Left hindlimb (tissue), 1 donor: Measurements from ENCODE around the gene CFAP74.
A peak's percentile ranks its signal among the peaks of the same experiment; 100 is the strongest.

ENCODE experiments used
- DNase-seq: peaks from one replicate; pipeline ENCODE4 v3.0.0-alpha.2; 2018

Gene CFAP74

DNA sequence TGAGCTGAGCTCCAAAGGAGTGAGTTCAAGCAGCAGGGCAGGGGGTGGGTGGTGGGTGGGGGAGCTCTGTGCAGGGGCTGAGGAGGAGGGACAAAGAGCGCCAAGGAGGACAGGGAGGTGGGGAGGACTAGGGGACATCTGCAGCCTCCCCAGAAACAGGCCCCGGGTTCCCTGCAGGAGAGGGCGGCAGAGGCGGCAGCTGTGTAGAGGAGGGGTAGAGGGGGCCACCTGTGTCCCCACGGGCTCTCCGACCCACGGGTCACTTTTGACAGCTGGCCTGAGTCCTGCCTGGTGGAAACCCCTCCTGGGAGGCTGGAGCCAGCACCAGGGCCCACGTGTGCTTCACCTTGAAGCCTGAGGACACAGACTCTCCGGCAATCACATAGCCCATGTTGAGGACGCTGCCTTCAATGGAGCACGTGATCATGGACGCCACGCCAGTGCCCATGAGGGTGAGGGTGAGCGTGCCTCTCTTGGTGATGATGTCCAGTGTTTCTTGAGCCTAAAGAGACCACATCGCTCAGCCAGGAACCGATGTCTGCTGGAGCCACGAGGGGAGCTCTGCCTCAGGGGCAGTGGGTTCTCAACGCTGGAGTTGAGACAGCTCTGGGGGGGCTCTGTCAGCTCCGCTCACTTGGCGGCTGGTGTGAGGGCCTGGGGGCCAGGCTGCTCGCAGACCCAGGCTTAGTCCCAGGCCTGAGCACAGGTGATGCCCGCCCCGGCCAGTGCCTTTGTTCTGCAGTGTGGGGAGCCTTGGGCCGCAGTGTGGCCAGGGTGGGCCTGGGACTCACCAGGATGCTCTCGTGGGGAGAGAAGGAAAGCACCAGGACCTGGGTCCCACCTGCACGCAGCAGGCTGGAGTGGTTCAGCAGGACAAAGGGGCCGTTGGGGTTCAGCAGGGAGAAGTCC lies 77.9 kb downstream of the CFAP74 start:
- peak; percentile 23 for DNase-seq

DNA sequence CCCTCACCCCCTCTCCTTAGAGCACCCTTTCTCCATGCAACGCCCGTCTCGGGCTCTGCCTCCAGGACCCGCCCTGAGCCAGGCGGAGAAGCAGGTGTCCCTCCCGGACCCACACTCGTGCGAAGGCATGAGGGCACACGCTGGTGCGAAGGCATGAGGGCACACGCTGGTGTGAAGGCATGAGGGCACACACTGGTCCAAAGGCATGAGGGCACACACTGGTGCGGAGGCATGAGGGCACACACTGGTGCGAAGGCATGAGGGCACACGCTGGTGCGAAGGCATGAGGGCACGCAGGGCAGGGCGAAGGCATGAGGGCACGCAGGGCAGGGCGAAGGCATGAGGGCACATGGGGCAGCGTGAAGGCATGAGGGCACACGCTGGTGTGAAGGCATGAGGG lies 78.7 kb downstream of the CFAP74 start:
- DNase-seq = no peak

DNA sequence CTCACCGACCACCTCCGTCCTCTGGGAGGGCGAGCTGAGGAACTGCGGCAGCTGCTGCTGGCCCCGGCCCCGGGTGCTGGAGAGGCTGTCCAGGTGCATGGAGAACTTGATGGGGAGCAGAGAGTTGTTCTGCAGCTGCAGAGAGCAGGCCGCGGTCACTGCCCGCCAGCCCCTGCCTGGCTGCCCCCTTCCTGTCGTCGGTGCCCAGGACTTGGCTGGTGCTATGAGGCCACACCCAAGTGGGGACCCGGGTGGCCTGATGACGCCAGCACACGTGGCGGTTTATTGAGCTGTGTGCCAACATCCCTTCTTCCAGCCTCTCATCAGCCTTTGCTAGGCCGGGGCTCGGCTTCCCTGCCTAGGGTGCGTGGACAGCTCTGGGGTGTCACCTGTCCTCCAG lies 79.2 kb downstream of the CFAP74 start:
- peak; percentile 61 for DNase-seq

DNA sequence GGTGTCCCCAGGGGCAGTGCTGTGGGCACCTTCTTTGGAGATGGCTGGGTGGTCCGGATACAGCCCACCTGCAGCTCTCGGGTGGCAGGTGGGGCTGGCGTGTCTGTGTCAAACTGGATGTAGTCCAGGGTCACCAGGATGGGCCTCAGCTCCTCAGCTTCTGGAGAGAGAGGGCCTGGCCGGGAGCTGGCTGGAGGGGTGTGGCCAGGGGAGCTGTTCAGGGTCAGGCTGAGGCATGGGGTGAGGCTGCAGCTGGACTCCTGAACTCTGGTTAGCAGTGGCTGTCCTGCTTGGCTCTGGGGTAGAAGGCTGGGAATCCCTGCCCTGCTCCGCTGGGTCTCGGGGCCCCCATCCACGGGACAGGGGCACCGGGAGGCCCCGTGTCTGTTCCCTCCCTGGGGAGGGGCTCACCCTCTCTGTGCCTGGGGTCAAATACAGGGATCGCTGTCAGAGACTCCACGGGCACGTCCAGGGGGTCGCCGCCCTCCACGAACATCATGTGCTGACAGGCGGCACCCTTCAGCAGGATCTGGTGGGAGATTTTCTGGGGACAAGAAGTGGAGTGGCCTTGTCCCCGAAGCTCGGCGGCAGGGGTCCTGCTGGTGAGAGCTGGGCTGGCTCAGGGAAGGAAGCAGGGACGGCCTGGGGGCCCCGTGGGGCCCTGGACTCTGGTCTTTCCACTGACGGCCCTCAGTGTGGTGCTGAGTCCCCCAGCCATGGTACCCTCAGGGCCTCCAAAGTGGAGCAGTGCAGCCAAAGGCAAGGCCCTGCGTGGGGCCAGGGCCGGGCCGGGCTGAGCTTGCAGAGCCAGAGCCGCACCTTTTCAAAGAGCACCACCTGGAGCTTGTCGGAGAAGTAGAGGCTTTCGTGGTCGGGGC lies 80.4 kb downstream of the CFAP74 start:
- DNase-seq = peak; percentile 20

DNA sequence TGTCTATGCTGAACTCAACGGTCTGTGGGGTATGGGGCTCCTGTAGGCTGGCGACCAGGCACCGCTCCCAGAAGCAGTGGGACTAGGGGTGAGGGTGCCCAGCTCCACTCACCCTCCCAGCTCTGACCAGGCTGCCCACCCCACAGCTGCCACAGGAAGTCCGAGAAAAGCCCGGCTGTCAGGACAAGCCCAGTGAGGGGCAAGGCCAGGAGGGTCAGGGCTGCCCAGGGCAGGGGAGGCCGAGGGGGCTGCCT lies 81.0 kb downstream of the CFAP74 start:
- peak; percentile 32 for DNase-seq

DNA sequence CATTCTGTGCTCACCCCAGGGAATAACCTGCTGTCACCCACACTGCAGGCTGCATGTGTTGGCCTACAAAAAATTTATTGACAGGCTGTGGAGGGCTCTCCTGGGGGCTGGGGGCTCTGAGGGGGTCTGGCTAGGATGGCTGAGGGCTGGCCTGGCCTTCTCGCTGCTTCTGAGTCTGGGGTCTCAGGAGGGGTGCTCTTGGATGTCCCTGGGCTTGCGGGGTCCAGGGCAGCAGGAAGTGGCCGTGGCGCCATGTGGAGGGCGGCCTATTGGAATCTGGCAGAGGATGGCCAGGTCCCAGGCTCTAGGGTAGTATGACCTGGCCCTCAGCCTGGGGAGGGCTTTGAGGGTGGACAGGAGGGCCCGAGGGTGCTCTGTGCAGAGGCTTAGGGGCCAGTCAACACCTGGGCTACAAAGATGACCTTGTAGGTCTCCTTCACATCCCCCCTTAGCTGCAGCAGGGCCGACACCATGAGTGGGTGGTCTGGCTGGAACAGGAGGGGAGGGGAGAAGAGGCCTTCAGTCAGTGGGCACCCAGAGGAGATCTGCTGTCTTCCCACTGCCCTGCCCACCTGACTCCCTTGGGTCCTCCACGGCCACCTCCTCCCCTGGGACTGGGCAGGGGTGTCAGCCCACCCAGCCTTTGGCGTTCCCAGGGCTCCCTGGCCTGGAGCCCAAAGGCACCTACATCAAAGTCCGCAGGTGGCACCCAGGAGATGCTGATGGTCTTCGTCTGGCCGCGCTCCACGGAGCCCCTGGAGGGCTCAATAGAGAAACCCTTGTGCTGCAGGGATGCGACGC lies 81.5 kb downstream of the CFAP74 start:
- peak; percentile 29 for DNase-seq

DNA sequence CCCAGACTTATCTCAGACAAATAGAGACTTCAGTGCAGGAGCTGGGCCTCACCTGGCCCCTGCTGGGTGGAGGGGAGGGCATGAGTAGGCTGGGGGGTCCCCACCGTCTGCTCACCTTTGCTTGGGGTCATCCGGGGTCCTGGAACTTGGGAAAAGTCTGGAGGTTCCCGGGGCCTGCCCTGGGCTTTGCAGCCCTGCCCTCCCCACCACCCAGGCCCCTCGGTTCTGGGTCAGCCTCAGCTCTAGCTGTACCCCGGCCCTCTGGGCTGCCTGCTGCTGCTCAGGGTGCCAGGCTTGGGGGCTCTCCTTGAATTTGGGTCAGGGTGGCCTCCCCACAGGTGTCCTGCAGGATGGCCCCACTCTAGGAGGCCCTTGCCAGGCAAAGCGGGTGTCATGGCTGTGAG lies 82.1 kb downstream of the CFAP74 start:
- peak; percentile 34 for DNase-seq

DNA sequence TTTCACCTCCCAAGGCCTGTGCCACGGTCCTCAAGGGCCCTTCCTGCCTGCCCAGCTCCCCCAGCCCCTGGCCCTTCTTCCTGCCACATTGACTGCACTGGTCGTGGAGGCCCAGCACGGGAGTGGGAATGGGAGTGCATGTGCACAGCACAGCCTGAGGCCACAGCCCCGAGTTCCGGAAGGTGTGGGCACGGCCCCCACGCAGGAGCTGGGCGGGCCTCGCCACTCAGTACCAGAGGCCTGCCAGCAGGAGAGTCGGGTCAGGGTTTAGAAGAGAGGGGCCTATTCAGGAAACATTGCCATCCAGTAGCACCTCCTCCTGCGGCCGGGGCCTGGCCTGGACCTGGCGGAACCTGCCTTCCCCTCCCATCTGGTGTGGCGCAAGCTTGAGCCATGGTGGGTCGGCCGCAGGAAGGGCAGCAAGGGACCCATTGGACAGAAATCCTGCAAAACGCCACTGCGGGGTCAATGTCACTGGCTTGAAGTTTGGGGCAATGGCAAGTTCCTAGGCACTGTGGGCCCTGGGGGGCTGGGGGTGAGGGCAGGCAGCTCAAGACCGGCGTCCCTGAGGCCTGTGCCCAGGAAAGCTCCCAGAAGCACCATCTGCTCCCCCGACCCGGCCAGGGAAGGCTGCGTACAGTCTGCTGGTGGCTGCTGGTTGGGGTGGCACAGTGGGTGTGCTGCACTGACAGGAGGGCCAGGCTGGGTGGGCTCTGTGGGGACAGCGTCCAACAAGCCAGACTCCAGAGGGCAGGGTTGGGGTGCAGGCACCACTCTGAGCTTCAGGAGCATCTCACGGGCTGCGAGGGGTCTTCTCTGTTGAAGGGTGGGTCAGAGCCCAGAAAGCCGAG lies 82.8 kb downstream of the CFAP74 start:
- peak; percentile 28 for DNase-seq

DNA sequence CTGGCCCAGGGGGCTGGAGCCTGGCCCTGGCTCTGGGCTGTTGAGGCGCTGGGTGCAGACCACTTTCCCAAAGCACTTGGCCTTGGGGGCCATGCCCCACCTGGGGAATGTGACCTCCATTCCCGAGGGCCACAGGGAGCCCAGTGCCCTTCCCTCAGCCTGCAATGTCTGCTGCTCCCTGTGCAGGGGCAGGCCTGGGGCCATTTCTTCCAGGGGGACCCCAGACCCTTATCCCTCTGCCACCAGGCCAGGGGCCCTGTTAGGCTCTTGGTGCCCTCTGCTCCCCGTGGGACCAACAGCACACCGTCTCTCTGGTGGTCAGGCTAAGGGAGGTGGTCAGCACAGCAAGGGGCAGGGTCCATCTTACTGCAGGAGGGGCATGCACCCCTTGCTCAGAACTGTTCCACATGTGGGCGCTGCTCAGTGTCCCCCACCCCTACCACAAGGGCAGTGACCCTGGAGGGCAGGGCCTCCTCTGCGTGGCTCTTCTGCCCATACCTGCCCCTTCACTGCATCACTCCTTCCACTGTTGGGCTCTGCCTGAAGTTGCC lies 83.5 kb downstream of the CFAP74 start:
- DNase-seq = peak; percentile 31

DNA sequence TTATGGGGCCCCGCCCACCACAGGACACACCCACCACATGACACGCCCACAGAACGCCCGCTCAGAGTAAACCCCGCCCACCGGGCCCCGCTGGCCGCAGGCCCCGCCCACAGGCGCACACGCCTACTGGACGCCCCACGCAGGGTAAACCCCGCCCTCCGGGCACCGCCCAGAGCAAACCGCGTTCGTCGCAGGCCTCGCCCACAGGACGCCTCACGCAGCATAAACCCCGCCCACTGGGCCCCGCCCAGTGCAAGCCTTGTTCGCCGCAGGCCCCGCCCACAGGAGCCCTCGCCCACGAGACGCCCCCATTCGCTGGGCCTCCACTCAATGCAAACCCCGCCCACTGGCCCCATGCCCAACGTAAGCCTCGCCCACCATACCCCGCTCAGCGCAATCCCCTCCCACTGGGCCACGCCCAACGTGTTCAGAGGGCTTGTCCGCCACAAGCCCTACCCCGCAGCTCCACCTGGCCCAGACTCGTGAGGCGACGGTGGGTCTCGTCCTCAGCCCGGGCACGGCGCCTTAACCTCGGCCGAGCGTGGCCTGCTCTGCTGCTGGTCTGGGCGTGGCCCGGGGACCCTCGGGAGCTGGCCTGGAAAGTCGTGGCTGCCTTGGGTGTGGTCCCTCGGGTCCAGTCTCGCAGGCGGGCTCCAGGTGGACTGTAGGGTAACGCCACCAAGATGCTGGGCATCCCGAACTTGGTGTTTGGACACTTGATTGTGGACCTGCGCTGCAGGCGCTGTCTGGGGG lies 84.1 kb downstream of the CFAP74 start:
- peak; percentile 98 for DNase-seq

DNA sequence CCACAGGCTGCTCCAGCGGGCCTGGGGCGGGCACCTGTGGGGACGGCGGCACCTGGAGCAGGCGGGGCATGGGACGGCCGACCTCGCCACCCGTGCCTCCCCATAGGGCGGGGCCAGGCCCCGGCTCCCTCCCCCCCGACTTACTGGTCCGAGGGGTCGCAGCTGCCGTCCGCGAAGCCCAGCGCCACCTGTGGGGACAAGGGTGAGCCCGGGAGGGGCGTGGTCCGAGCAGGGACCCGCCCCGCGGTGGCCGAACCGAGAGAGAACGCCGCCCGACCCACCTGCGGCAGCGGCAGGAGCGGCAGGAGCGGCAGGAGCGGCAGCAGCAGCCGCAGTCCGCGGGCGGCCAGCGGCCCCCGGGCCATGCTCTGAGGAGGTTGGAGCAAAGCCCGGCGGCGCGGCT lies 84.7 kb downstream of the CFAP74 start, which contains the start of gene TMEM52:
Gene TMEM52 (minus strand): TSS at position 379 of the 403 bp plus-strand sequence. CDS start 14 bp downstream, at position 365.
- no peak for DNase-seq

DNA sequence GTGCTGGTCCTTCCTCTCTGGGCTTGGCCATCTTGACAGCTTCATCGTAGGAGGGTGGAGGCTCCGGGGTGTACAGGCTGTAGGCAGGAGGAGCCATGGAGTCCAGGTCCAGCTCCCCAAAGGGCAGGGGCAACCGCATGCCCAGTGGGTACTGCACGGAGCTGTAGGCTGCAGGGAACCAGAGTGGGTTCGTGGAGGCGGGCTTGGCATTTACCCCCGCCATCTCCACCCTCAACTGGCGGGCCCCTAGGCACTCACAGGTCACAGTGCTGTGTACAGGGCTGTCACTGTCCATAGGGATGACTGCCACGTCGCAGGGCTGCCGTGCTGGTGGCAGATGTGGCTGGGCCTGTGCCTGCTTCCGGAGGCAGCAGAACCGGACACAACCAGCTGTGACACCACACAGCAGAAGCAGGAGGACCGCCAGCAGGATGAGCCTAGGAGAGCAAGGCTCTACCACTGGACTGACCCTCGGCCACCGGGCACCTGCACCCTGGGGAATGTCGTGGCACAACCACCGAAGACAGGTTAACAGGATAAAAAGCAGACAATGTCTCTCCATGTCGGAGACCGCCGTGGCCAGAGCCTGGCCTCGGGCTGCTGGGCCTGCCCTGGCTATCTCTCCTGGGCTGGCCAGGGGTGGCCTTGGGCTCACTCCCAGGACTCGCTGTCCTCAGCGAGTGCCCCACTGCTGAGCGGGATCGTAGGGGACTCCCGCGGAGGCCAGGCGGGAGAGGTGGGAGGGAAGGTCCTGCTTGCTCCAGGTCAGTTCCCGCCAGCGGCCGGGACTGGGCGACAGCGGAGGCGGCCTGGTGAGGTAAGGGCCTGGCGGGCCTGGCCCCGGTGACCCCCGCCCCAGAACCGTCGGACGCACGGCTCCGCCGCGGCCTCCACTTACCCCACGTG lies 85.3 kb downstream of the CFAP74 start:
- peak; percentile 35 for DNase-seq

DNA sequence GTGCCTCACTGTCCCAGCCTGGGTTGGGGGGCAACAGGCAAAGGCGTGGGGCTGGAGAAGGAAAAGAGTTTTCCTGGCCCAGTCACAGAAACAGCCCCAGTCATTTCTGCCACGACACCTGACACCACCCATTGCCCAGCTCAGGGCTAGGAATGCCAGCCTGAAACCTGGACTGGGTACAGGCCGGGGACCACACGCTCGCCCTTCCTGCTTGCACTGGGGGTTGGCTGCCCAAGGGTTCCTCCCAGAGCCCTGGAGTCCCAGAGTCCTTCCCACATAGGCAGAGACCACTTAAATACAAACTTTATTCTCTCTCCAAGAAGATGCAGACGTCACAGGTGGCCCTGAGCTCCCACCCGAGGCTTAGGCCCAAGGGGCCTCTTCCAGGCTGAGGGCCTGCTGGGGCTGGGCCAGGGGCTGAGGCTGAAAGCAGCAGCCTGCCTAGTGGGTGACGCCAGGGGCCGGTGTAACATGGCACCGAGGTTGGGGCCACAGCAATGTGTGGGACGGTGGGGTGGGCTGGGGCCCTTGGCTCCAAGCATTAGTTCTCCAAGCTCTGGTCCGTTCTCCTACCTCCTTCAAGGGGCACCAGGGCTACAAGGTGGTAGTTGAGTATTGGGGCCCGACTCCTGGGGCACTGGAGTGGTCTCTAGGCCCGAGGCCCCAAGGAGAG lies 86.1 kb downstream of the CFAP74 start:
- DNase-seq = peak; percentile 29

DNA sequence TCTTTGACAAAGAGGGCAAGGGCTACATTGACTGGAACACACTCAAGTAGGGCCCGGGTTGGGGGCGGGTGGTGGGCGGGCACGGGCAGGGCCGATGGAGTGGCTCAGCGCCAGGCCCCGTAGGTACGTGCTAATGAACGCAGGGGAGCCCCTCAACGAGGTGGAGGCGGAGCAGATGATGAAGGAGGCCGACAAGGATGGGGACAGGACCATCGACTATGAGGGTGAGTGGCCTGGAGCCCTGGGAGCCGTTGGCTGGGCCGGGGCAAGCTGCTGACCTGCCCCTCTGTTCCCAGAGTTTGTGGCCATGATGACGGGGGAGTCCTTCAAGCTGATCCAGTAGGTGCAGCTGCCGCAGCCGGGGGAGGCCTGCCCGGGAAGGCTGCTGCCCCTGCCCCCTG lies 86.7 kb downstream of the CFAP74 start:
- peak; percentile 35 for DNase-seq

DNA sequence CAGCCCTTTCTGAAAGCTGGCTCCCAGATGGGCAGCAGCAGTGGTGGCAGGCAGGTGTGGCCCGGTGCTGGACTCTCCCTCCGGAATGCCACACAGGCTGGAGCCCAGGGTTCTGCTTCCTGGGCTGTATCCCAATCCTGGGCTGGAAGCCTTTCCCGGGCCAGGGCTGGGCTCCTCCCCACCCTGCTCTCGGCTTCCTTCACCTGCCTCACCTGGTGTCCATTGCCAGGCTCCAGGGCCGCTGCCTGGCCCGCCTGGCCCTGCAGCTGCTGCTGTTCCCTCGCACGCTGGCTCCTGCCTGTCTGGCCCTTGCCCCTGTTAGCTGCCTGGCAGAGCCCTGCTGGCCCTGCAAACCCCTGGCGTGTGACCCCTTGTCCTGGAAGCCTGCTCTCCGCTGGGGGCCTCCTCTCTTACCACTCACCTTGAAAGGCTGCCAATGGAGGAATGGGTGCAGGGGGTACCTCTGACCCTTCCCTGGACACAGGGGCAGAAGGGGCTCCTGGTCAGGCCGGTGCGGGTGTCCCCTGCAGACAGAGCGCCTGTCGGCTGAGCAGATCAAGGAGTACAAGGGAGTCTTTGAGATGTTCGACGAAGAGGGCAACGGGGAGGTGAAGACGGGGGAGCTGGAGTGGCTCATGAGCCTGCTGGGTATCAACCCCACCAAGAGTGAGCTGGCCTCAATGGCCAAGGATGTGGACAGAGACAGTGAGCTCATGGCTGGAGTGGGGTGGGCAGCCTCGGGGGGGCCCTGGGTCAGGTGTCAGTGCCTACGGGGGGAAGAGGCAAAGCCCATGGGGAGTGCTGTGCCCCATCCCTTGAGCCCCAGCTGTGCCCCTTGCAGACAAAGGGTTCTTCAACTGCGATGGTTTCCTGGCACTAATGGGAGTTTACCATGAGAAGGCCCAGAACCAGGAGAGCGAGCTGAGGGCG lies 87.4 kb downstream of the CFAP74 start:
- DNase-seq = peak; percentile 28

DNA sequence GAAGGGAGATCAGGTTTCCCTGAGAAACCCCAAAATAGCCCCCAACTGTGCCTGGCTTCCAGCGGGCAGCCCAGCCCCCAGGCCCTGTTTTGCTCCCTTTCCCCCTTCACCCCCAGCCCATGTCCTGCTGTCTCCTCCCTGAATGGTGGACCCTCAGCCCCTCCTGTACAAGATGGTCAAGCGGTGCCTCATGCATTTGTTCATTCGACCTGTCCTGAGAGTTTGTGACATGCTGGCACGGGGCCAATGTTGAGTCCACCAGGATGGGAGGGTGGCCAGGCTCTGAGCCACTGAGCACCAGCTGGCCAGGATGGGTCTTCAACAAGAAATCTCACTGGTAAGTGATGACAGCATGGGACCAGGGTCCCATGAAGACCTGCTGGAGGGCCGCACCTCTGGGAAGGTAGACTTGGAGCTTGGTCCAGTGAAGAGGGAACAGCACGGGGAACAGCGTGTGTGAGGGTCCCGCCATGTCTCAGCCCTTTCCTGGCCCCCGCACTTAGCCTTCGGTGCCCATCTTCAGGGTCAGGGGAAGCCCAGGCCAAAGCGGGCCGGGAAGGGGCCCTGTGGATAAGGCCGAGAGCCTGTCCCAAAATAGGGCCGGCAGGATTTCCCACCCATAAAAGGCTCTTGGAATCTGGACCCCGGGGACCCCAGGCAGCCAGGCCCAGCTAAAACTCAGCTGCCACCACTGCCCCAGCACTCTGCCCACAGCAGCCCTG lies 88.5 kb downstream of the CFAP74 start, which contains the start of gene CALML6:
Gene CALML6 (plus strand): TSS at position 290 of the 722 bp plus-strand sequence. CDS start 21 bp downstream, at position 311.
- DNase-seq = peak; percentile 48
